K562 (cell line): ENCODE data around the gene FAM169A.

Experiments used
- CTCF ChIP-seq, 3 experiments: IDR thresholded peaks in 2 of 3; conservative IDR thresholded peaks in 1 of 3; 2 replicates each; pipeline ENCODE4 v1.5.1; 2011 to 2012; ENCODE audit warnings: low read length in 3 of 3, mild to moderate bottlenecking in 3 of 3, control low read depth in 2 of 3, improper control_type of control experiment in 1 of 3, inconsistent platforms in 1 of 3, low read depth in 1 of 3, mixed read lengths in 1 of 3, moderate library complexity in 1 of 3; ENCODE audit not compliant: insufficient read depth in 2 of 3
- RBBP5 ChIP-seq: fragments of 200-600 bp; sonication (generic); IDR thresholded peaks from 2 replicates; pipeline ENCODE4 v1.6.1; 2012; ENCODE audit warnings: borderline replicate concordance, mild to moderate bottlenecking, low read length, control low read depth, inconsistent platforms; ENCODE audit not compliant: insufficient read depth, poor library complexity, severe bottlenecking
- ZNF212 ChIP-seq: fragments of 450-650 bp; formaldehyde crosslinking; IDR thresholded peaks from 2 replicates; pipeline ENCODE4 v1.4.0; 2020; ENCODE audit warnings: mild to moderate bottlenecking

- TF ChIP-seq RBBP5 = no peak
- no peak for TF ChIP-seq ZNF212 (CRISPR knock-in tag)
- TF ChIP-seq CTCF (IDR thresholded peaks at IDR 0.05 in 2 of 3, conservative IDR thresholded peaks at IDR 0.05 in 1 of 3; ENCODE audit: insufficient read depth in 2 of 3, low read depth in 1 of 3, low read length in 3 of 3) = no peak
Observed at GRCh38 chr5:74801197-74801596, 65.0 kb downstream of the FAM169A start.
